NT2/D1 (cell line): ENCODE results near the gene UBQLNL.

ENCODE experiments used
- DNase-seq: peaks from one replicate; pipeline ENCODE4 v3.0.0-alpha.2; 2011; ENCODE audit warnings: low read depth, low spot score
- H3K27me3 ChIP-seq: 2 replicates; pipeline ENCODE4 v1.6.0; 2011; ENCODE audit warnings: mild to moderate bottlenecking; ENCODE audit not compliant: insufficient read length, insufficient read depth
- H3K36me3 ChIP-seq: 2 replicates; pipeline ENCODE4 v1.6.1; 2011; ENCODE audit warnings: mild to moderate bottlenecking, low read length, mixed read lengths; ENCODE audit not compliant: insufficient read depth, insufficient read length
- H3K4me1 ChIP-seq: 2 replicates; pipeline ENCODE4 v1.5.1; 2011; ENCODE audit not compliant: insufficient read depth, insufficient read length
- H3K4me3 ChIP-seq: 2 replicates; pipeline ENCODE4 v1.5.1; 2011; ENCODE audit warnings: low read depth; ENCODE audit not compliant: insufficient read length
- H3K9ac ChIP-seq: 2 replicates; pipeline ENCODE4 v1.6.0; 2011; ENCODE audit warnings: low read depth; ENCODE audit not compliant: insufficient read length
- H3K9me3 ChIP-seq: 2 replicates; pipeline ENCODE4 v1.5.1; 2011; ENCODE audit warnings: mild to moderate bottlenecking, low read length; ENCODE audit not compliant: insufficient read depth
- SUZ12 ChIP-seq: IDR thresholded peaks from 2 replicates; pipeline ENCODE4 v1.6.1; 2011; ENCODE audit not compliant: insufficient read length, insufficient read depth; ENCODE audit errors: extremely low read depth
- YY1 ChIP-seq: IDR thresholded peaks from 2 replicates; pipeline ENCODE4 v1.6.1; 2011; ENCODE audit not compliant: insufficient read length, insufficient read depth
- ZNF274 ChIP-seq: IDR thresholded peaks from 2 replicates; pipeline ENCODE4 v1.6.1; 2011; ENCODE audit warnings: mild to moderate bottlenecking, low read depth, low read length

Gene UBQLNL

GRCh38 chr11:5547982-5548381, 31.5 kb upstream of the UBQLNL start:
- DNase-seq: no peak
- no peak overlapping the region for H3K9ac ChIP-seq
- H3K4me3 ChIP-seq: no peak overlapping the region
- H3K4me1 ChIP-seq: no peaks in the 10 kb centered on the region
- no peak for TF ChIP-seq YY1
- no peak for TF ChIP-seq ZNF274
- TF ChIP-seq SUZ12: no peak
- H3K36me3 ChIP-seq: no peaks in the 10 kb centered on the region
- no peaks in the 10 kb centered on the region for H3K27me3 ChIP-seq
- H3K9me3 ChIP-seq: no peaks in the 10 kb centered on the region

DNA sequence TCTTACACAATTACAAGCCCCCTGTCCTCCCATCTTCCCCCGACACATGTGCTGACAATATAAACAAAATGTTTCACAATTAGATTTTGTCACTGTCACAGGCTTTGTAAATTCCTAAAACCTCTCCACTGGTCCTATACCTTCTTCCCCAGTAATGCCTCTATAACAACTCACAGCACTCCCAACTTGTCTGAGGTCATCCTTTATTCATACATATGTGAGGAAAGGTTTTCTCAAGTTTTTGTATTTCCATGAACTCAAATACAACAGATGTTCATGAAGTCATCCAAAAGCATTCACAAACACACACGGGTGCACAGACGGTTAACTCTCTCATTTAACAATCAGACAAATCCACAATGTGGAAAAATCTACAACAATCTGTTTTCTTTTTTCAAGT, 30.0 kb upstream of the UBQLNL start:
- Histone ChIP-seq H3K4me1 (no peaks in the 10 kb centered on the region), H3K27me3 (no peaks in the 10 kb centered on the region), H3K36me3 (no peaks in the 10 kb centered on the region), H3K9me3 (no peaks in the 10 kb centered on the region), H3K4me3 (no peak overlapping the region), H3K9ac (no peak overlapping the region)
- DNase-seq: no peak
- TF ChIP-seq ZNF274: no peak
- TF ChIP-seq YY1: no peak
- no peak for TF ChIP-seq SUZ12

DNA sequence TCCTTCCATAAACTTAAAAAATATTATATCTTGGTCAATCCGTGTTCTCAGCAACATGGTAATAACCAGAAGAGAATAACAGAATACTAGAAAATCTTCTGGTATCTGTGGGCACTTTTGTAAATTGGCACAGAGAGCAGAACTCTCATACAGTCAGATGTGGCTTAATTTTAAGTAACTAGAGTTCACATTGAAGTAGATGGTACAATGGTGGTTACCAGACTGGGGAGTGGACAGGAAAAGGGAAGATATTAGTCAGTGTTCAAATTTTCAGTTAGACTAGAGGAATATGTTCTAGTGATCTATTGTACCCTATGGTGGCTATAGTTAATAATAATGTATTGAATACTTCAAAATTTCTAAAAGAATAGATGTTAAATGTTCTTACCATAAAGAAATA, 24.9 kb upstream of the UBQLNL start:
- Histone ChIP-seq H3K4me1 (no peaks in the 10 kb centered on the region), H3K4me3 (no peak overlapping the region), H3K36me3 (no peaks in the 10 kb centered on the region), H3K27me3 (no peaks in the 10 kb centered on the region), H3K9ac (no peak overlapping the region), H3K9me3 (peaks cover 4% of the 10 kb centered on the region; the same call in 1 of the 2 replicates)
- no peak for DNase-seq
- TF ChIP-seq SUZ12: no peak
- TF ChIP-seq YY1: no peak
- no peak for TF ChIP-seq ZNF274

DNA sequence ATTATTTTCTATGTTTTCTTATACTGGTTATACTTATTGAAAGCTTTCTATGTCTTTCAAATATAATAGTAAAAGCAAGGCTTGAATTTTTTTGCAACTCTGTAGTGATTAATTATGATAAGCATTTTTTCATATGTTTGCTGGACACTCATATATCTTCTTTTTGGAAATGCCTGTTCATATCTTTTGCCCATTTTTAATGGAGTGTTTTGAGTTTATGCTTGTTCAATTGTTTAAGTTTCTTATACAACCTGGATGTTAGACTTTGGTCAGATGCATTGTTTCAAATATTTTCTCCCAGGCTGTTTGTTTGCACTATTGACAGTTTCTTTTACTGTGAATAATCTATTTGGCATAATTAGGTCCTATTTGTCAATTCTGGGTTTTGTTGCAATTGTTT, 20.0 kb upstream of the UBQLNL start:
- H3K4me3 ChIP-seq: no peak overlapping the region
- DNase-seq: no peak
- peaks cover 5% of the 10 kb centered on the region; the same call in 1 of the 2 replicates for H3K9me3 ChIP-seq
- TF ChIP-seq ZNF274 (no peak), YY1 (no peak), SUZ12 (no peak)
- no peaks in the 10 kb centered on the region for H3K4me1 ChIP-seq
- H3K36me3 ChIP-seq: no peaks in the 10 kb centered on the region
- no peaks in the 10 kb centered on the region for H3K27me3 ChIP-seq
- no peak overlapping the region for H3K9ac ChIP-seq

DNA sequence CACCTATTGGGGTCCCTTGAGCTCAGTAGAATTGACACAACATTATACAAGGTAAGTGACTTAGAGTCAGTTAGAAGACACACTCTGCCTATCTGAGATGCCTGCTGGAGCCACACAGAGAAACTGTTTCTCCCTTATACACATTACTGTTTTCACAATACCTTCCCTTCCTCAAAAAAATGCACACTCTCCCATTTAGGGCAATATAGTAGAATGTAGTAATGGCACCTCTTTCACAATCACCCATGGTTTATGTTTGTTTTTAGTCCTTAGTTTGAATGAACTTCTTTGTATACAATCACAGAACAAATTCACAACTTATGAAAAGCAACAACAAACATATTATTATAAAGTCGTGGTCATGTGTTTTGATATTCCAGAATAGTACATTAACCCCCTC, 17.5 kb upstream of the UBQLNL start:
- Histone ChIP-seq H3K9ac (no peak overlapping the region), H3K4me1 (no peaks in the 10 kb centered on the region), H3K9me3 (peaks cover 5% of the 10 kb centered on the region; the same call in 1 of the 2 replicates), H3K36me3 (no peaks in the 10 kb centered on the region), H3K4me3 (no peak overlapping the region), H3K27me3 (no peaks in the 10 kb centered on the region)
- TF ChIP-seq SUZ12 (no peak), YY1 (no peak), ZNF274 (no peak)
- DNase-seq: no peak

DNA sequence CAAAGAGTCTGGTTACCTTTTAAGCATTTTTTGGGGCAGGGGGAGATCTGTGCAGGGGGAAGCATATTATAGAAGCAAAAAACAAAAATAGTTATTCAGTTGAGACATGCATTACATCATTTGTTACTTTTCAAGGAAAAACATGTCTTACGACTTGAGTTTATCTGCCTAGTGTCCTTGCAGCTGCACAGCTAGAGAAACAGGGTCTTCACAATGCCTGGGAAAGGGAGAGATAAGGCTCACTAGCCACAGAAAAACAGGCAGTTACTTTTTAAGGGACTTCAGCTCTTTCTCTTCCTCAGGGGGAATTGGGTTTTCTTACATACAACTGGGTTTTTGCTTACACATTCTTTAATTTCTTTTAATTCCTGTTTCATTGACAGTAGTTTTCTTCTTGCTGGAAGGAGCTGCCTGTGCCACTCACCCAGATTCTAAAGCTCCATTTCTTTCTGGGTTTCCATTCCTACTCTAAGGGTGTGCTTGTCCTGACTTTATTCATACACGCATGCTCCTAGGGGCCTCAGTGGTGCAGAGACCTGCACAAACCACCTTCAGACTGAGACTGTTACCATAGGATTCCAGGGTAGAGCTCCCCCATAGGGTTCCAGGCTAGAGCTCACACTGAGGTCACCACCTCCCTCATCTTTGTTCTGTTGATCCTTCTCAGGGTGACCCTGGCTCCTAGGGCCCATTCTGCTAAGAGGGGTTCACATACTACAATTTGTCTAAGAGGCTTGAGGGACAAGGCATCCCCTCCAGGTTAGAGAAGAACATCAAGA, 14.7 kb upstream of the UBQLNL start:
- no peaks in the 10 kb centered on the region for H3K36me3 ChIP-seq
- no peaks in the 10 kb centered on the region for H3K4me1 ChIP-seq
- TF ChIP-seq ZNF274 (no peak), SUZ12 (no peak), YY1 (no peak)
- H3K9ac ChIP-seq: no peak overlapping the region
- H3K27me3 ChIP-seq: no peaks in the 10 kb centered on the region
- H3K4me3 ChIP-seq: no peak overlapping the region
- H3K9me3 ChIP-seq: no peaks in the 10 kb centered on the region; the same call in 1 of the 2 replicates
- no peak for DNase-seq

DNA sequence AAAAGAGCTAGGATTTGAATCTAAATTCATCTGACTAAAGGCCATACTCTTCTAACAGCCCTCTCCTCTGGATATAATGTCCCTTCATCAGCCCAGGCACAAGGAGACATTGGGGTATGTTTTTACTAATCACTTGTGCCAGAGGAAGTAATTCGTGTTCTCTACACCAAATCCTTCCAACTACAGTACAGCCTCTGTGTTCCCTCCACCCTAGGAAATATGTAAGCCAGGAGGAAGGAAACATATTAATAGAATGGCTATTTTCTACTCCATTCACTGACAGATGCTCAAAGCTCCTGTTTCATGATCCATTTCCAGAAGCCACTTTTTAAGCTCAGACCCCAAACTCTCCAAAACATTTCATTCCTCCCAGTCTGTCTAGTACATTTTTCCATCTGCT, 12.0 kb upstream of the UBQLNL start:
- H3K4me1 ChIP-seq: no peaks in the 10 kb centered on the region
- H3K36me3 ChIP-seq: no peaks in the 10 kb centered on the region
- H3K27me3 ChIP-seq: no peaks in the 10 kb centered on the region
- H3K9me3 ChIP-seq: no peaks in the 10 kb centered on the region
- DNase-seq: no peak
- no peak overlapping the region for H3K9ac ChIP-seq
- no peak overlapping the region for H3K4me3 ChIP-seq
- TF ChIP-seq ZNF274 (no peak), YY1 (no peak), SUZ12 (no peak)
